ENCODE measurements around the gene KCNN3.

KCNN3 gene

DNA sequence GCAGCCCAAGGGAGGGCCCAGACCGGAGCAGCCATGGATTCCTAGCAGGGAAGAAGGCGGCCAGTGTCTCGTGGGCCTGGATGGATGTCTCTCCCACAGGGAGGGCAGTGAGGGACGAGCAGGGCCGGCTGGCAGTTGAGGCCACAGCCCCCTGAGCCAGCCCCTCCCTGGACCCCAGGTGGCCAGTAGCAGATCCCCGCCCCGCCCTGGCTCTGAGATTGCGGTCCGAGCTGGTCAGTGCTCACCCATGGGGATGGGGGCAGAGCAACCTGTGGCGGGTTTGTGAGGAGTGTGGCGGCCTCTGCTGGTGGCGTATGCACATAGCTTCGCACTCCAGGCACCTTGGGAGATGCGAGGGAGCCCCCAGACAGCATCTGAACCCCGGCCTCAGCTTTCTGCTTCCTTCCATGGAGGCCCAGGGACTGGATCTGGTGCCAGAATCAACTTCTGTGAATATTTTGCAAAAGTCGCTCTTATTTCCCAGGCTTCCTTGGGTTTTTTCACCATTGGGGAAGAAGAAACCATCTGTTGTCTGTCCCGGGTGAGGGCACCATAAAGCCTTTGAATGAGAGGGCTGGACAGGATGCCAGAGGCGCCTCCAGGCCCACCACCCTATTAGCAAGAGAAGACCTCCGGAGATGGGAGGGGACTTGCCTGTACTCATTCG is 8.4 kb upstream of the KCNN3 start:
- Histone ChIP-seq H3K4me1 (ENCODE audit: insufficient read depth, low read length) (no peaks in the 10 kb centered on the region), H3K9ac (ENCODE audit: low read depth, low read length) (no peak overlapping the region), H3K4me3 (ENCODE audit: low read length) (no peak overlapping the region), H3K9me3 (ENCODE audit: insufficient read depth, low read depth, low read length) (no peaks in the 10 kb centered on the region), H3K27me3 (ENCODE audit: insufficient read depth, low read length) (no peaks in the 10 kb centered on the region), H3K27ac (ENCODE audit: low read depth, low read length) (no peak overlapping the region), H3K36me3 (ENCODE audit: insufficient read depth, low read length) (no peaks in the 10 kb centered on the region)
- 20% methylated on average over 20 of the region's 20 CpGs for whole genome bisulfite sequencing

DNA sequence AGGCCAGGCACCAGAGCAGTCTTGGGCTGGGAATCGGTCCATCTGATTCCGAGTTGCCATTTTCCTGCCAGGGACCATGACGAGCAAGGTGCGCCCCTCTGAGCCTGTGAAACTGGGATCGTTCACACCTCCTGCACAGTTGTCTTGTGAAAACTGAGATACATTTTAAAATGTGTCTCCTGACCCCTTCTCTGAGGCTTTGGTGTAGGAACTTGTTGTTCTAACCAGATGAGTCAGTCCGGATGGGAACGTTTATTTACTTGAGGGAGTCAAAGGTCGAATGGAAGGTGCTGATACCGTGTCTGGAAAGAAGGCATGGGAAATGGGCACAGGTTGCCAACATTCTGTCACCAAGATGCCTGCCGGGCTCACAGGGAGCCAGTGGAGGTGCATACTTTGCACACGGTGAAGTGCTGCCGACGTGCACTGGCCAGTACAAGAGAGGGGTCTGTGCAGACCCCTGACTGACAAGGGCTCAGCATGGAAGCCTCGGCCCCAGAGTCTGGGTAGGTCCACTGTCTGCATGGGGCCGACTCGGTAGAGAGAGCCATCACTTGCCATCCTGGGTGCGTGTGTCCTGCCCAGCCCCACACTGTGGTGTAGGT is 7.4 kb upstream of the KCNN3 start:
- H3K36me3 ChIP-seq (ENCODE audit: insufficient read depth, low read length): no peaks in the 10 kb centered on the region
- no peaks in the 10 kb centered on the region for H3K27me3 ChIP-seq (ENCODE audit: insufficient read depth, low read length)
- no peak overlapping the region for H3K9ac ChIP-seq (ENCODE audit: low read depth, low read length)
- 88% methylated on average over 17 of the region's 17 CpGs for WGBS
- H3K4me1 ChIP-seq (ENCODE audit: insufficient read depth, low read length): no peaks in the 10 kb centered on the region
- H3K27ac ChIP-seq (ENCODE audit: low read depth, low read length): no peak overlapping the region
- no peaks in the 10 kb centered on the region for H3K9me3 ChIP-seq (ENCODE audit: insufficient read depth, low read depth, low read length)
- no peak overlapping the region for H3K4me3 ChIP-seq (ENCODE audit: low read length)

- H3K27me3 ChIP-seq (ENCODE audit: insufficient read depth, low read length): no peaks in the 10 kb centered on the region
- H3K27ac ChIP-seq (ENCODE audit: low read depth, low read length): no peak overlapping the region
- H3K36me3 ChIP-seq (ENCODE audit: insufficient read depth, low read length): no peaks in the 10 kb centered on the region
- WGBS: 93% methylated on average over 3 of the region's 3 CpGs
- H3K9ac ChIP-seq (ENCODE audit: low read depth, low read length): no peak overlapping the region
- H3K9me3 ChIP-seq (ENCODE audit: insufficient read depth, low read depth, low read length): no peaks in the 10 kb centered on the region
- no peak overlapping the region for H3K4me3 ChIP-seq (ENCODE audit: low read length)
- no peaks in the 10 kb centered on the region for H3K4me1 ChIP-seq (ENCODE audit: insufficient read depth, low read length)
Measured at GRCh38 chr1:154876842-154877369, 6.8 kb upstream of the KCNN3 start.

DNA sequence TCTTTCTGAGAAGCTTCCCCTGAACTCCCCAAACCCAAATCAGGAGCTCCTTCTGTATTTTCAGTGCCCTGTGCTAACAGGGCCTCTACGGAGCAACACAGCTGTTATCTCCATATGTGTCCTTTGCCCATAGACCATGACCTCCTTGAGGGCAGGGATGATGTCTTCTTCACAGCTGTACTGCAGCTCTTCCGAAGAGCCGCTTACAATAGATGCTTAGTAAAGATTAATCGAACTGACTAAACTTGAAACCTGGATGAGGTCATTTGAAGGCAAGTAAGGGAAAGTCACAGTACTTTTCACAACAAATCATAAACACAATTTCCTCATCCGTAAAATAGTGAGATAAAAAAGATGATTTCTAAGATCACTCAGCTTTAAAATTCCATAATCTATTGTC is 4.4 kb upstream of the KCNN3 start:
- peaks cover 5% of the 10 kb centered on the region; the same call in 1 of the 2 replicates for H3K4me1 ChIP-seq (ENCODE audit: insufficient read depth, low read length)
- no peaks in the 10 kb centered on the region for H3K9me3 ChIP-seq (ENCODE audit: insufficient read depth, low read depth, low read length)
- peaks cover 2% of the 10 kb centered on the region; the same call in 1 of the 2 replicates for H3K27me3 ChIP-seq (ENCODE audit: insufficient read depth, low read length)
- no peaks in the 10 kb centered on the region for H3K36me3 ChIP-seq (ENCODE audit: insufficient read depth, low read length)
- H3K9ac ChIP-seq (ENCODE audit: low read depth, low read length): no peak overlapping the region
- no peak overlapping the region for H3K27ac ChIP-seq (ENCODE audit: low read depth, low read length)
- no peak overlapping the region for H3K4me3 ChIP-seq (ENCODE audit: low read length)
- WGBS: 86% methylated on average over 4 of the region's 5 CpGs

DNA sequence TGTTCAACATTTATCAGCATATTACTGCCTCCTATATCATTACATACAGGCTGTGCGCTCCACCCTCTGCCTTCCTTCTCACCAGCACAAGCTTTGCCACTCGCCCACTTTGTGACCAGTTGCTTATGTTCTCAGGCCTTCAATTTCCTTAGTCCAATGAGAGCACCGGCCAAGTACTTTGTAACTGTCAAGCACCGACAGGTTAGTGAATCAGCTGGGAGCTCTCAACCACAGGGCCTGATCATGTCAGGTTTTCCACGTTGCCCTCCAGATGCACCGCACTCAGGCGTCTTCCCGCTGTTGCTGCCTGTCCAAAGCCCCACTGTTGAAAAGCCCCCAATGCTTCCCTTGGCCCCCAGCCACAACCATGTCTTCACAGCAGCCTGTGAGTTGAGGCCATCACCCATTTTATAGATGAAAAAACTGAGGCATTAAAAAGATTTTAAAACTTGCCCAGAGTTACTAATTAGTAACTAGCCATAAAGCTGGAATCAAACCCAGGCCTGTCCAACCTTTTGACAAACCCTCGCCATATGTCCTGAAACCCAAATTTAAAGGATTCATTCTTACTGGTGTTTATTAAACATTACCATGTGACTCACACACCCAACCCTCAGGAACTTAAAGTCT is 3.4 kb upstream of the KCNN3 start:
- Histone ChIP-seq H3K4me3 (ENCODE audit: low read length) (no peak overlapping the region), H3K4me1 (ENCODE audit: insufficient read depth, low read length) (peaks cover 14% of the 10 kb centered on the region), H3K9ac (ENCODE audit: low read depth, low read length) (no peak overlapping the region), H3K27ac (ENCODE audit: low read depth, low read length) (no peak overlapping the region), H3K9me3 (ENCODE audit: insufficient read depth, low read depth, low read length) (no peaks in the 10 kb centered on the region), H3K27me3 (ENCODE audit: insufficient read depth, low read length) (peaks cover 12% of the 10 kb centered on the region), H3K36me3 (ENCODE audit: insufficient read depth, low read length) (no peaks in the 10 kb centered on the region)
- 90% methylated on average over 9 of the region's 9 CpGs for WGBS

- Histone ChIP-seq H3K36me3 (ENCODE audit: insufficient read depth, low read length) (no peaks in the 10 kb centered on the region), H3K9ac (ENCODE audit: low read depth, low read length) (no peak overlapping the region), H3K9me3 (ENCODE audit: insufficient read depth, low read depth, low read length) (no peaks in the 10 kb centered on the region), H3K27ac (ENCODE audit: low read depth, low read length) (no peak overlapping the region), H3K27me3 (ENCODE audit: insufficient read depth, low read length) (peaks cover 26% of the 10 kb centered on the region), H3K4me3 (ENCODE audit: low read length) (no peak overlapping the region), H3K4me1 (ENCODE audit: insufficient read depth, low read length) (peaks cover 30% of the 10 kb centered on the region)
- WGBS: 43% methylated on average over 1 of the region's 1 CpG
Measured at GRCh38 chr1:154871374-154871773, 1.3 kb upstream of the KCNN3 start.

GRCh38 chr1:154870734-154871133 is 653 bp upstream of the KCNN3 start:
- H3K27me3 ChIP-seq (ENCODE audit: insufficient read depth, low read length): peaks cover 32% of the 10 kb centered on the region
- H3K9me3 ChIP-seq (ENCODE audit: insufficient read depth, low read depth, low read length): no peaks in the 10 kb centered on the region
- no peak overlapping the region for H3K27ac ChIP-seq (ENCODE audit: low read depth, low read length)
- peak overlapping the region; percentile 27; the same call in 1 of the 2 replicates for H3K4me3 ChIP-seq (ENCODE audit: low read length)
- no peaks in the 10 kb centered on the region for H3K36me3 ChIP-seq (ENCODE audit: insufficient read depth, low read length)
- no peak overlapping the region for H3K9ac ChIP-seq (ENCODE audit: low read depth, low read length)
- WGBS: 78% methylated on average over 6 of the region's 6 CpGs
- H3K4me1 ChIP-seq (ENCODE audit: insufficient read depth, low read length): peaks cover 31% of the 10 kb centered on the region

GRCh38 chr1:154869351-154870114 is 548 bp downstream of the KCNN3 start:
- H3K27ac ChIP-seq (ENCODE audit: low read depth, low read length): no peak overlapping the region; the same call in 1 of the 2 replicates
- H3K36me3 ChIP-seq (ENCODE audit: insufficient read depth, low read length): no peaks in the 10 kb centered on the region
- H3K27me3 ChIP-seq (ENCODE audit: insufficient read depth, low read length): peaks cover 32% of the 10 kb centered on the region
- WGBS: 28% methylated on average over 26 of the region's 26 CpGs
- H3K9me3 ChIP-seq (ENCODE audit: insufficient read depth, low read depth, low read length): no peaks in the 10 kb centered on the region
- H3K4me3 ChIP-seq (ENCODE audit: low read length): peak overlapping the region; percentile 44
- H3K9ac ChIP-seq (ENCODE audit: low read depth, low read length): no peak overlapping the region
- peaks cover 31% of the 10 kb centered on the region for H3K4me1 ChIP-seq (ENCODE audit: insufficient read depth, low read length)

DNA sequence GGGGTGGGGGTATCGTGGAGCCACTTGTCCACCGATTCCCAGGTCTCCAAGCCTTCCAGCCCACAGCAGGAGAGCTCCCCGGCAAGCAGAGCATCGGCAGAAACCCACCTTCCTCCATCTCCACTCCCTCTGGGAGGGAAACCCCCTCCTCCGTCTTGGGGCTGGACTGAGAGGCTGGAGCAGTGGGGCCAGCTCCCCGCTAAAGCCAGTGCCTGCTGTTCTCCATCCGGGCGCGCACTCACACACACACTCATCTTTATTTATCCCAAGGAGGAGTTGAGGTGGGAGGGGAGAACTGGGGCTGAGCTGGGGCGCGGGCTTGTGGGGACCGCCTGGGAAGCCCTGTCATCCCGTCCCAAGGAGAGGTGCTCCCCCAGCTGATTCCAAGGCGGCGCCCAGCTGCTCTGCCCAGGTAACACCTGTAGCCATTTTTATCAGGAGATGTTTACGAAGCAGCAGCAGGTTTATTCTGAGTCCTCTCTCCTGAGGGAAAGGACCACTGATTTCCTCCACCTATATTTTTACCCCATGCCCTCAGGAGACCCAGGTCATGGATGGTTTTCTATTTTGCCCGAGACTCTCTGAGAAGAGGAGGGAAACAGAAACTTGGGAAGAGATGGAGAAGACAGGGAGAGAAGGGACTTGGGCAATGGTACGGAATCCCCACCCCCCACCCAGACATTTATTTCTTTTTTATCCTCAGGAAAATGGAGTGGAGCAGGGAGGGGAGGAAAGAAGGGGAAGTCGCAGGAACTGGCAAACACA is 2.1 kb downstream of the KCNN3 start:
- H3K27ac ChIP-seq (ENCODE audit: low read depth, low read length): no peak overlapping the region
- H3K27me3 ChIP-seq (ENCODE audit: insufficient read depth, low read length): peaks cover 32% of the 10 kb centered on the region
- H3K4me3 ChIP-seq (ENCODE audit: low read length): peak overlapping the region; percentile 30; the same call in 1 of the 2 replicates
- H3K36me3 ChIP-seq (ENCODE audit: insufficient read depth, low read length): no peaks in the 10 kb centered on the region
- H3K9ac ChIP-seq (ENCODE audit: low read depth, low read length): no peak overlapping the region
- WGBS: 21% methylated on average over 14 of the region's 19 CpGs
- H3K4me1 ChIP-seq (ENCODE audit: insufficient read depth, low read length): peaks cover 36% of the 10 kb centered on the region
- no peaks in the 10 kb centered on the region for H3K9me3 ChIP-seq (ENCODE audit: insufficient read depth, low read depth, low read length)

GRCh38 chr1:154867064-154867825 is 2.8 kb downstream of the KCNN3 start:
- Histone ChIP-seq H3K4me1 (ENCODE audit: insufficient read depth, low read length) (peaks cover 40% of the 10 kb centered on the region), H3K36me3 (ENCODE audit: insufficient read depth, low read length) (no peaks in the 10 kb centered on the region), H3K27ac (ENCODE audit: low read depth, low read length) (no peak overlapping the region), H3K4me3 (ENCODE audit: low read length) (peak overlapping the region; percentile 28), H3K9me3 (ENCODE audit: insufficient read depth, low read depth, low read length) (no peaks in the 10 kb centered on the region), H3K27me3 (ENCODE audit: insufficient read depth, low read length) (peaks cover 32% of the 10 kb centered on the region), H3K9ac (ENCODE audit: low read depth, low read length) (no peak overlapping the region)
- 11% methylated on average over 22 of the region's 25 CpGs for WGBS

All from HUES64 (cell line).